ENCODE results near the gene HSD17B8. TPM values are rescaled to one million over a fixed set of nuclear protein-coding genes. Genes with fewer than 3 reads are reported as not detected.
A peak's percentile ranks its signal among the peaks of the same experiment; 100 is the strongest.

The HSD17B8 gene
- total and polyA plus RNA-seq, 2 experiments from 2014 or later: 4.3 to 8.9 TPM

DNA sequence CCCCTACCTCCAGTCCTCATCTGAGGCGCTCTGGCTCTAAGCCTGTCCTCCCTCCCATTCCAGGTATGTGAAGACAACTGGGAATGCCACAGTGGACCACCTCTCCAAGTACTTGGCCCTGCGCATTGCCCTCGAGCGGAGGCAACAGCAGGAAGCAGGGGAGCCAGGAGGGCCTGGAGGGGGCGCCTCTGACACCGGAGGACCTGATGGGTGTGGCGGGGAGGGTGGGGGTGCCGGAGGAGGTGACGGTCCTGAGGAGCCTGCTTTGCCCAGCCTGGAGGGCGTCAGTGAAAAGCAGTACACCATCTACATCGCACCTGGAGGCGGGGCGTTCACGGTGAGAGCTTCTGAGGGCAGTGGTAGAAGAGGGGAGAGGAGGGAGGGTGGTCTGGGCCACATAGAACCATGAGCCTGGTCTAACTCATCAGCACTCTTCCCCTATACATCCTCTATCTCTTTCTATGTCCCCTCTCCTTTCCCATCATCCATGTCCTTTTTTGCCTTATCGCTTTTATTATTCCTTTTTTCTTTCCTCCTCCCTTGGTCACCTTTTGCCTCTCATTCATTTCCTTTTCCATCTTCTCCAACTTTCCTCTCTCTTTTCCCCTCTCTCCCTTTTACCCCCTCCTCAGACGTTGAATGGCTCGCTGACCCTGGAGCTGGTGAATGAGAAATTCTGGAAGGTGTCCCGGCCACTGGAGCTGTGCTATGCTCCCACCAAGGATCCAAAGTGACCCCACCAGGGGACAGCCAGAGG lies 7.4 kb downstream of the HSD17B8 start:
- peak overlapping the region; percentile 92; the same call in 2 of the 3 replicates for H3K4me3 Mint-ChIP-seq
- Histone ChIP-seq H4K20me1 (replicated peaks; ENCODE audit: insufficient read depth) (peaks cover 15% of the 10 kb centered on the region; the same call in 1 of the 2 replicates), H3F3A (replicated peaks; ENCODE audit: low read depth) (peaks cover 7% of the 10 kb centered on the region; the same call in 1 of the 2 replicates), H2AFZ (no peak overlapping the region), H3K27me3 (ENCODE audit: insufficient read depth) (peaks cover 92% of the 10 kb centered on the region), H3K4me2 (peak overlapping the region; percentile 99), H3K27ac (ENCODE audit: low read depth) (no peak overlapping the region), H3K4me1 (ENCODE audit: insufficient read depth) (peaks cover 47% of the 10 kb centered on the region), H3K4me3 (peak overlapping the region; percentile 90; the same call in 1 of the 2 replicates), H3K36me3 (ENCODE audit: insufficient read depth) (no peaks in the 10 kb centered on the region), H3K79me2 (replicated peaks; ENCODE audit: insufficient read depth) (peaks cover 5% of the 10 kb centered on the region; the same call in 1 of the 2 replicates), H3K9me2 (ENCODE audit: insufficient read depth) (no peaks in the 10 kb centered on the region)
- peak; percentile 28 for ATAC-seq
- H3K27me3 Mint-ChIP-seq (ENCODE audit: insufficient read depth, low read depth, poor library complexity): peaks cover 72% of the 10 kb centered on the region
- H3K4me1 Mint-ChIP-seq: peaks cover 40% of the 10 kb centered on the region
- no peaks in the 10 kb centered on the region for H3K9me3 Mint-ChIP-seq
- peaks cover 19% of the 10 kb centered on the region for H3K36me3 Mint-ChIP-seq (ENCODE audit: low read depth)
- no peak overlapping the region for H3K27ac Mint-ChIP-seq
- peak; percentile 82 for DNase-seq (ENCODE audit: low spot score)
- TF ChIP-seq, protein P1, sequence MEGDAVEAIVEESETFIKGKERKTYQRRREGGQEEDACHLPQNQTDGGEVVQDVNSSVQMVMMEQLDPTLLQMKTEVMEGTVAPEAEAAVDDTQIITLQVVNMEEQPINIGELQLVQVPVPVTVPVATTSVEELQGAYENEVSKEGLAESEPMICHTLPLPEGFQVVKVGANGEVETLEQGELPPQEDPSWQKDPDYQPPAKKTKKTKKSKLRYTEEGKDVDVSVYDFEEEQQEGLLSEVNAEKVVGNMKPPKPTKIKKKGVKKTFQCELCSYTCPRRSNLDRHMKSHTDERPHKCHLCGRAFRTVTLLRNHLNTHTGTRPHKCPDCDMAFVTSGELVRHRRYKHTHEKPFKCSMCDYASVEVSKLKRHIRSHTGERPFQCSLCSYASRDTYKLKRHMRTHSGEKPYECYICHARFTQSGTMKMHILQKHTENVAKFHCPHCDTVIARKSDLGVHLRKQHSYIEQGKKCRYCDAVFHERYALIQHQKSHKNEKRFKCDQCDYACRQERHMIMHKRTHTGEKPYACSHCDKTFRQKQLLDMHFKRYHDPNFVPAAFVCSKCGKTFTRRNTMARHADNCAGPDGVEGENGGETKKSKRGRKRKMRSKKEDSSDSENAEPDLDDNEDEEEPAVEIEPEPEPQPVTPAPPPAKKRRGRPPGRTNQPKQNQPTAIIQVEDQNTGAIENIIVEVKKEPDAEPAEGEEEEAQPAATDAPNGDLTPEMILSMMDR (conservative IDR thresholded peaks at IDR 0.05; ENCODE audit: low read depth in 2 of 2): peak; percentile 45 to 71
- no peak for TF ChIP-seq EZH2 (IDR thresholded peaks at IDR 0.05; ENCODE audit: low read depth, unreplicated experiment)

DNA sequence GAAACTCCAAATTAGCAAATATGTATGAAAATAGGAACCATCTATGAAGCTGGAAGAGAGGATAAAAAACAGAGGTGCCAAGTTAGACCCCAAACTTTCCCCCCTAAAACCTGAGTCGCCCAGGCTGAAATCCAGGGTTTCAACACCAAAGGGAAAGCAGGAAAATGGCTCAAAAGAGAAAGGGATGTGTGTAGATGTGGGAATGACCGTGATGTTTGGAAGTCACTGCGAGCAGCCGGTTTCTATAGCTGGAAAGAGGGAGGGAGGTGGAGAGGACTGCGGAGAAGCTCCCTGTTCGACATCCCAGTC lies 8.4 kb downstream of the HSD17B8 start:
- peak overlapping the region; percentile 90 for H3K4me3 ChIP-seq
- peaks cover 92% of the 10 kb centered on the region for H3K27me3 ChIP-seq (ENCODE audit: insufficient read depth)
- peaks cover 7% of the 10 kb centered on the region; the same call in 1 of the 2 replicates for H3F3A ChIP-seq (replicated peaks; ENCODE audit: low read depth)
- no peak for ATAC-seq
- no peak overlapping the region for H2AFZ ChIP-seq
- Mint-ChIP-seq H3K36me3 (ENCODE audit: low read depth) (peaks cover 19% of the 10 kb centered on the region), H3K27ac (no peak overlapping the region), H3K4me3 (peak overlapping the region; percentile 92), H3K4me1 (peaks cover 40% of the 10 kb centered on the region), H3K27me3 (ENCODE audit: insufficient read depth, low read depth, poor library complexity) (peaks cover 73% of the 10 kb centered on the region), H3K9me3 (no peaks in the 10 kb centered on the region; the same call in 2 of the 3 replicates)
- TF ChIP-seq ZNF114 (CRISPR knock-in tag; IDR thresholded peaks at IDR 0.05) (no peak), EZH2 (IDR thresholded peaks at IDR 0.05; ENCODE audit: low read depth, unreplicated experiment) (peak; percentile 29)
- no peak for DNase-seq (ENCODE audit: low spot score)
- H4K20me1 ChIP-seq (replicated peaks; ENCODE audit: insufficient read depth): peaks cover 15% of the 10 kb centered on the region; the same call in 1 of the 2 replicates
- no peak overlapping the region for H3K27ac ChIP-seq (ENCODE audit: low read depth)
- no peaks in the 10 kb centered on the region for H3K9me2 ChIP-seq (ENCODE audit: insufficient read depth)
- peaks cover 44% of the 10 kb centered on the region for H3K4me1 ChIP-seq (ENCODE audit: insufficient read depth)
- H3K4me2 ChIP-seq: peak overlapping the region; percentile 99
- no peaks in the 10 kb centered on the region for H3K36me3 ChIP-seq (ENCODE audit: insufficient read depth)
- peaks cover 5% of the 10 kb centered on the region; the same call in 1 of the 2 replicates for H3K79me2 ChIP-seq (replicated peaks; ENCODE audit: insufficient read depth)

DNA sequence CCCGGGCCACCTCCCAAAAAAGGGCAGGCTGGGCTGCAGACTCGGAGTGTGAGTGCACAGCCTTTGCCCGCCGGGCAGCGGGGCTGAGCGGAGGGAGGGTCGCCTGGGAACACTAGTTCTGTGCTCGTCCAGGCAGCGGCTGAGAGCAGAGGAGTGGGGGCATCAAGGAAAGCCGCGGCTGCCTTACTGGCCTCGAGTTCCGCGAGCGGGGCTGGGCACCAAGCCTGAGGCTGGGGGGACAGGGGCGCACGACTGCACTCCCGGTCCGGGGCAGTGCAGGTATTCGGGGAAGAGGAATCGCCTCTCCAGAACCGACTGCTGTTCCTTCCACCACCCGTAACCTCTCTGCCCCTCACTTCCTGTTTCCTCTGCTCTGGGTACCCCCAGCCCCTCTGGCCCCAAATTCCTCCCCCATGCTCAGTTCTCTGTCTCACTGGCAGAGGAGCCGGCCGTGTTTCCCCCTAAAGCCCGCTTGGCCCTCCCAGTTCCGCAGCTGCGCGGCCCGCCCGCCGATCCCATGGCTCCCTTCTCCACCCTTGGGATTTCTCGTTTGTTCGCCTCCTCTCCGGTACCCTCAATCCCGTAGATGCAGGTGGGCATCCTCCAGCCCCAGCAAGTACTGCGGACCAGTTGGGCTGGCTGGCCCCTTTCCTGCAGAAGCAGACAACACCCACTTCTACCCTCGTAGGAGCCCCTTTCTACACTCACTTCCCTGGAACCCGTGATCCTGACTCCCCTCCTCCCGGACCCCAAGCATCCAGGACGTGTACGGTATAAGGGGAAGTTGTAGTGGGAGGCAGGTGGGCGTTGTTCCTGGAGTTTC lies 8.9 kb downstream of the HSD17B8 start:
- DNase-seq (ENCODE audit: low spot score): peak; percentile 71
- peaks cover 19% of the 10 kb centered on the region for H3K36me3 Mint-ChIP-seq (ENCODE audit: low read depth)
- no peaks in the 10 kb centered on the region for H3K9me2 ChIP-seq (ENCODE audit: insufficient read depth)
- H3K4me2 ChIP-seq: peak overlapping the region; percentile 99
- H3K4me3 Mint-ChIP-seq: peak overlapping the region; percentile 92
- H4K20me1 ChIP-seq (replicated peaks; ENCODE audit: insufficient read depth): peaks cover 15% of the 10 kb centered on the region; the same call in 1 of the 2 replicates
- peaks cover 7% of the 10 kb centered on the region; the same call in 1 of the 2 replicates for H3F3A ChIP-seq (replicated peaks; ENCODE audit: low read depth)
- H3K9me3 Mint-ChIP-seq: peaks cover 3% of the 10 kb centered on the region; the same call in 1 of the 3 replicates
- no peak overlapping the region for H3K27ac ChIP-seq (ENCODE audit: low read depth)
- peaks cover 5% of the 10 kb centered on the region; the same call in 1 of the 2 replicates for H3K79me2 ChIP-seq (replicated peaks; ENCODE audit: insufficient read depth)
- H3K4me1 Mint-ChIP-seq: peaks cover 43% of the 10 kb centered on the region
- H3K4me1 ChIP-seq (ENCODE audit: insufficient read depth): peaks cover 44% of the 10 kb centered on the region
- peaks cover 95% of the 10 kb centered on the region for H3K27me3 ChIP-seq (ENCODE audit: insufficient read depth)
- peak overlapping the region; percentile 97 for H2AFZ ChIP-seq
- H3K36me3 ChIP-seq (ENCODE audit: insufficient read depth): no peaks in the 10 kb centered on the region
- peak; percentile 33 for ATAC-seq
- peaks cover 76% of the 10 kb centered on the region for H3K27me3 Mint-ChIP-seq (ENCODE audit: insufficient read depth, low read depth, poor library complexity)
- H3K27ac Mint-ChIP-seq: no peak overlapping the region
- peak overlapping the region; percentile 90 for H3K4me3 ChIP-seq
- TF ChIP-seq ZNF114 (CRISPR knock-in tag; IDR thresholded peaks at IDR 0.05) (no peak), EZH2phosphoT487 (IDR thresholded peaks at IDR 0.05; ENCODE audit: unreplicated experiment) (no peak), POLR2AphosphoS5 (IDR thresholded peaks at IDR 0.05; ENCODE audit: low read depth) (peak; percentile 49; the same call in 1 of the 2 replicates), ZNF331 (CRISPR knock-in tag; IDR thresholded peaks at IDR 0.05; ENCODE audit: low read depth) (no peak), EZH2 (IDR thresholded peaks at IDR 0.05; ENCODE audit: low read depth, unreplicated experiment) (peak; percentile 70)
- TF ChIP-seq, protein P2, sequence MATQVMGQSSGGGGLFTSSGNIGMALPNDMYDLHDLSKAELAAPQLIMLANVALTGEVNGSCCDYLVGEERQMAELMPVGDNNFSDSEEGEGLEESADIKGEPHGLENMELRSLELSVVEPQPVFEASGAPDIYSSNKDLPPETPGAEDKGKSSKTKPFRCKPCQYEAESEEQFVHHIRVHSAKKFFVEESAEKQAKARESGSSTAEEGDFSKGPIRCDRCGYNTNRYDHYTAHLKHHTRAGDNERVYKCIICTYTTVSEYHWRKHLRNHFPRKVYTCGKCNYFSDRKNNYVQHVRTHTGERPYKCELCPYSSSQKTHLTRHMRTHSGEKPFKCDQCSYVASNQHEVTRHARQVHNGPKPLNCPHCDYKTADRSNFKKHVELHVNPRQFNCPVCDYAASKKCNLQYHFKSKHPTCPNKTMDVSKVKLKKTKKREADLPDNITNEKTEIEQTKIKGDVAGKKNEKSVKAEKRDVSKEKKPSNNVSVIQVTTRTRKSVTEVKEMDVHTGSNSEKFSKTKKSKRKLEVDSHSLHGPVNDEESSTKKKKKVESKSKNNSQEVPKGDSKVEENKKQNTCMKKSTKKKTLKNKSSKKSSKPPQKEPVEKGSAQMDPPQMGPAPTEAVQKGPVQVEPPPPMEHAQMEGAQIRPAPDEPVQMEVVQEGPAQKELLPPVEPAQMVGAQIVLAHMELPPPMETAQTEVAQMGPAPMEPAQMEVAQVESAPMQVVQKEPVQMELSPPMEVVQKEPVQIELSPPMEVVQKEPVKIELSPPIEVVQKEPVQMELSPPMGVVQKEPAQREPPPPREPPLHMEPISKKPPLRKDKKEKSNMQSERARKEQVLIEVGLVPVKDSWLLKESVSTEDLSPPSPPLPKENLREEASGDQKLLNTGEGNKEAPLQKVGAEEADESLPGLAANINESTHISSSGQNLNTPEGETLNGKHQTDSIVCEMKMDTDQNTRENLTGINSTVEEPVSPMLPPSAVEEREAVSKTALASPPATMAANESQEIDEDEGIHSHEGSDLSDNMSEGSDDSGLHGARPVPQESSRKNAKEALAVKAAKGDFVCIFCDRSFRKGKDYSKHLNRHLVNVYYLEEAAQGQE (IDR thresholded peaks at IDR 0.05; ENCODE audit: unreplicated experiment): no peak
- TF ChIP-seq, protein P1 (conservative IDR thresholded peaks at IDR 0.05; ENCODE audit: low read depth in 2 of 2): no peak

Measured in GM23338 (cell line).